HEK293 (cell line): Measurements from ENCODE around the gene STK4.
A peak's percentile ranks its signal among the peaks of the same experiment; 100 is the strongest.

Experiments used
- CTCF ChIA-PET: fragments of 350-600 bp; formaldehyde crosslinking; extraction: SDS; loops from one replicate; lab custom pipeline; 2021; ENCODE audit warnings: antibody characterized with exemption; lab: Yijun Ruan, JAX
- POLR2A ChIA-PET: fragments of 300-600 bp; formaldehyde crosslinking; extraction: SDS; loops from one replicate; lab custom pipeline; 2020; ENCODE audit warnings: antibody characterized with exemption, inconsistent platforms; lab: Yijun Ruan, JAX
- H3K27ac ChIP-seq: fragments of 200-500 bp; sonication (Bioruptor generic); 2 replicates; pipeline ENCODE4 v1.5.1; 2014; ENCODE audit warnings: low read depth, low read length, control low read depth, inconsistent platforms; ENCODE audit errors: extremely low read depth
- H3K36me3 ChIP-seq, 2 experiments: fragments of 200-500 bp in 1 of 2; sonication (Bioruptor generic) in 1 of 2; 1 replicate in 1 of 2; 2 replicates in 1 of 2; pipeline ENCODE4 v1.5.1; 2014 to 2017; ENCODE audit warnings: inconsistent platforms in 2 of 2, low read length in 2 of 2; ENCODE audit not compliant: control insufficient read depth in 2 of 2, insufficient read depth in 1 of 2
- H3K4me1 ChIP-seq: fragments of 200-500 bp; sonication (Bioruptor generic); 2 replicates; pipeline ENCODE4 v1.5.1; 2014; ENCODE audit warnings: mild to moderate bottlenecking, low read length, inconsistent platforms; ENCODE audit not compliant: control insufficient read depth, insufficient read depth
- H3K4me3 ChIP-seq: 2 replicates; pipeline ENCODE4 v1.5.1; 2011; ENCODE audit warnings: low read depth, mild to moderate bottlenecking, control low read depth, low read length, moderate library complexity
- H3K9me3 ChIP-seq: fragments of 200-500 bp; sonication (Bioruptor generic); 2 replicates; pipeline ENCODE4 v1.5.1; 2014; ENCODE audit warnings: low read depth, low read length, inconsistent platforms; ENCODE audit not compliant: control insufficient read depth, insufficient read depth
- HOXD13 ChIP-seq: sonication (generic); formaldehyde crosslinking; IDR thresholded peaks from 2 replicates; pipeline ENCODE4 v1.8.0; 2022; ENCODE audit warnings: missing genetic modification reagents, borderline replicate concordance
- KLF1 ChIP-seq: fragments of 450-650 bp; formaldehyde crosslinking; IDR thresholded peaks from 2 replicates; pipeline ENCODE4 v1.5.1; 2016; ENCODE audit warnings: missing biosample characterization, missing genetic modification characterization
- ZNF121 ChIP-seq: fragments of 450-650 bp; formaldehyde crosslinking; IDR thresholded peaks from 2 replicates; pipeline ENCODE4 v1.5.1; 2016; ENCODE audit warnings: missing biosample characterization, missing genetic modification characterization
- ZNF155 ChIP-seq: fragments of 450-650 bp; formaldehyde crosslinking; IDR thresholded peaks from 2 replicates; pipeline ENCODE4 v1.5.1; 2016; ENCODE audit warnings: missing biosample characterization, missing genetic modification characterization
- ZNF335 ChIP-seq: fragments of 450-650 bp; formaldehyde crosslinking; conservative IDR thresholded peaks from 2 replicates; pipeline ENCODE4 v1.5.1; 2016; ENCODE audit warnings: missing biosample characterization, missing genetic modification characterization
- ZNF350 ChIP-seq: fragments of 450-650 bp; formaldehyde crosslinking; IDR thresholded peaks from 2 replicates; pipeline ENCODE4 v1.5.0; 2017; ENCODE audit warnings: missing biosample characterization, mild to moderate bottlenecking, missing genetic modification characterization
- ZNF423 ChIP-seq: fragments of 450-650 bp; formaldehyde crosslinking; IDR thresholded peaks from 2 replicates; pipeline ENCODE4 v1.5.1; 2016; ENCODE audit warnings: missing biosample characterization, missing genetic modification characterization
- ZNF510 ChIP-seq: fragments of 450-650 bp; formaldehyde crosslinking; IDR thresholded peaks from 2 replicates; pipeline ENCODE4 v1.5.1; 2018; ENCODE audit warnings: mild to moderate bottlenecking, missing genetic modification characterization, missing biosample characterization; ENCODE audit not compliant: insufficient replicate concordance
- ZNF530 ChIP-seq: fragments of 450-650 bp; formaldehyde crosslinking; IDR thresholded peaks from 2 replicates; pipeline ENCODE4 v1.5.1; 2016; ENCODE audit warnings: low read depth, missing biosample characterization, missing genetic modification characterization
- ZNF623 ChIP-seq: fragments of 450-650 bp; formaldehyde crosslinking; IDR thresholded peaks from 2 replicates; pipeline ENCODE4 v1.5.1; 2016; ENCODE audit warnings: missing biosample characterization, missing genetic modification characterization
- ZNF664 ChIP-seq: fragments of 450-650 bp; formaldehyde crosslinking; IDR thresholded peaks from 2 replicates; pipeline ENCODE4 v1.5.1; 2016; ENCODE audit warnings: missing biosample characterization, missing genetic modification characterization
- ZSCAN16 ChIP-seq: fragments of 450-650 bp; formaldehyde crosslinking; IDR thresholded peaks from 2 replicates; pipeline ENCODE4 v1.5.1; 2016; ENCODE audit warnings: missing biosample characterization, missing genetic modification characterization
- TF ChIP-seq, protein P1 (sequence below): fragments of 450-650 bp; formaldehyde crosslinking; IDR thresholded peaks from 2 replicates; pipeline ENCODE4 v1.5.1; 2016; ENCODE audit warnings: missing biosample characterization, missing genetic modification characterization
- TF ChIP-seq, protein P2 (sequence below): fragments of 450-650 bp; formaldehyde crosslinking; IDR thresholded peaks from 2 replicates; pipeline ENCODE4 v1.5.1; 2016; ENCODE audit warnings: missing biosample characterization, missing genetic modification characterization
- TF ChIP-seq, protein P3 (sequence below): fragments of 450-650 bp; formaldehyde crosslinking; IDR thresholded peaks from 2 replicates; pipeline ENCODE4 v1.5.1; 2016; ENCODE audit warnings: missing biosample characterization, missing genetic modification characterization

Gene STK4

DNA sequence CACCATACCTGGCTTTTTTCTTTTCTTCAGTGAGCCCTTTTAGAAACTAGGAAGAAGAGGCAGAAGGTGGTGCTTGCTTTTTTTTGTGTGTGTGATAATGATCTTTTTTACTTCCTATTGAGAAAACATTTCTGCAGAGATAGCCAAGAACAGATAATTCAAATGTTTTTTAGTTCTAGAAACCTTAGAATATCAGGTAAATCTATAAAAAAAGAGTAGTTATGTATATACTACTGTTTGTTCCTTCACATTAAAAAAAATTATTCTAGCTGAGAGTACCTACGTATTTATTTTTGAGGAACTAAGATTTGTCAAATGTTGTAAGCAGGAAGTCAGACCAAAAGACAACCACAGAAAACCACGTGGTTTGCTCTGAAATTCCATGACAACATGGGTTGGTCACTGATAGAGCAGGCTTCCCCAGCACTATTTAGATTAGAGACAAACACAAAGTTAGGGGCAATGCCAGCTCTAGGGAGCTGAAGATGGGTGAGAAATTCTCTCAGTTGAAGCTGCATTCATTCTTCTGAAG lies 12.8 kb downstream of the STK4 start (continued):
- TF ChIP-seq ZNF423 (tag by site-specific recombination) (no peak), HOXD13 (CRISPR knock-in tag) (no peak), ZNF510 (tag by site-specific recombination) (no peak), ZNF664 (tag by site-specific recombination) (no peak), KLF1 (tag by site-specific recombination) (no peak), ZNF335 (no peak)
- TF ChIP-seq, protein P1, sequence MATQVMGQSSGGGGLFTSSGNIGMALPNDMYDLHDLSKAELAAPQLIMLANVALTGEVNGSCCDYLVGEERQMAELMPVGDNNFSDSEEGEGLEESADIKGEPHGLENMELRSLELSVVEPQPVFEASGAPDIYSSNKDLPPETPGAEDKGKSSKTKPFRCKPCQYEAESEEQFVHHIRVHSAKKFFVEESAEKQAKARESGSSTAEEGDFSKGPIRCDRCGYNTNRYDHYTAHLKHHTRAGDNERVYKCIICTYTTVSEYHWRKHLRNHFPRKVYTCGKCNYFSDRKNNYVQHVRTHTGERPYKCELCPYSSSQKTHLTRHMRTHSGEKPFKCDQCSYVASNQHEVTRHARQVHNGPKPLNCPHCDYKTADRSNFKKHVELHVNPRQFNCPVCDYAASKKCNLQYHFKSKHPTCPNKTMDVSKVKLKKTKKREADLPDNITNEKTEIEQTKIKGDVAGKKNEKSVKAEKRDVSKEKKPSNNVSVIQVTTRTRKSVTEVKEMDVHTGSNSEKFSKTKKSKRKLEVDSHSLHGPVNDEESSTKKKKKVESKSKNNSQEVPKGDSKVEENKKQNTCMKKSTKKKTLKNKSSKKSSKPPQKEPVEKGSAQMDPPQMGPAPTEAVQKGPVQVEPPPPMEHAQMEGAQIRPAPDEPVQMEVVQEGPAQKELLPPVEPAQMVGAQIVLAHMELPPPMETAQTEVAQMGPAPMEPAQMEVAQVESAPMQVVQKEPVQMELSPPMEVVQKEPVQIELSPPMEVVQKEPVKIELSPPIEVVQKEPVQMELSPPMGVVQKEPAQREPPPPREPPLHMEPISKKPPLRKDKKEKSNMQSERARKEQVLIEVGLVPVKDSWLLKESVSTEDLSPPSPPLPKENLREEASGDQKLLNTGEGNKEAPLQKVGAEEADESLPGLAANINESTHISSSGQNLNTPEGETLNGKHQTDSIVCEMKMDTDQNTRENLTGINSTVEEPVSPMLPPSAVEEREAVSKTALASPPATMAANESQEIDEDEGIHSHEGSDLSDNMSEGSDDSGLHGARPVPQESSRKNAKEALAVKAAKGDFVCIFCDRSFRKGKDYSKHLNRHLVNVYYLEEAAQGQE (tag by site-specific recombination) = no peak

DNA sequence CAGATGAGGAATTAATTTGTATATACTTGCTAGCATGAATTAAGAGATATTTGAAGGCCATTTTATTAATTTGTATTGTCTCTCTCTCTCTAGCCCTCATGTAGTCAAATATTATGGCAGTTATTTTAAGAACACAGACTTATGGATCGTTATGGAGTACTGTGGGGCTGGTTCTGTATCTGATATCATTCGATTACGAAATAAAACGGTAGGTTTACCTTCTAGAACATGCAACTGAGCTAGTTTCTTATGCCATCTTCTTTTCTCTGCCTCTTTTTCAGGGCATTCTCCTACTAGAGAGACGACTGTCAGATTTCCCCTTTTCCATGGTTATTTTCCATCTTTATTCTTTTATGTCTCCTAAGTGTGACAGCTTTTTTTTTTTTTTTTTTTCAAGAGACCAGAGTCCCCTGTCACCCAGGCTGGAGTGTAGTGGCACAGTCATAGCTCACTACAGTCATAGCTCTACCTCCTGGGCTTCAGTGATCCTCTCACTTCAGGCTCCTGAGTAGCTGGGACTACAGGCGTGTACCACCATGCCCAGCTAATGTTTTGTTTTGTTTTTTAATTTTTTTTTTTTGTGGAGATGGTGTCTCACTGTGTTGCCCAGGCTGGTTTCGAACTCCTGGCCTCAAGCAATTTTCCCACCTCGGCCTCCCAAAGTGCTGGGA lies 15.6 kb downstream of the STK4 start:
- TF ChIP-seq ZNF155 (tag by site-specific recombination) (no peak), ZSCAN16 (tag by site-specific recombination) (no peak), ZNF530 (tag by site-specific recombination) (no peak), ZNF423 (tag by site-specific recombination) (no peak), ZNF664 (tag by site-specific recombination) (no peak), ZNF623 (tag by site-specific recombination) (no peak)
- TF ChIP-seq, protein P2, sequence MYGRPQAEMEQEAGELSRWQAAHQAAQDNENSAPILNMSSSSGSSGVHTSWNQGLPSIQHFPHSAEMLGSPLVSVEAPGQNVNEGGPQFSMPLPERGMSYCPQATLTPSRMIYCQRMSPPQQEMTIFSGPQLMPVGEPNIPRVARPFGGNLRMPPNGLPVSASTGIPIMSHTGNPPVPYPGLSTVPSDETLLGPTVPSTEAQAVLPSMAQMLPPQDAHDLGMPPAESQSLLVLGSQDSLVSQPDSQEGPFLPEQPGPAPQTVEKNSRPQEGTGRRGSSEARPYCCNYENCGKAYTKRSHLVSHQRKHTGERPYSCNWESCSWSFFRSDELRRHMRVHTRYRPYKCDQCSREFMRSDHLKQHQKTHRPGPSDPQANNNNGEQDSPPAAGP (tag by site-specific recombination) = no peak
- TF ChIP-seq, protein P3, sequence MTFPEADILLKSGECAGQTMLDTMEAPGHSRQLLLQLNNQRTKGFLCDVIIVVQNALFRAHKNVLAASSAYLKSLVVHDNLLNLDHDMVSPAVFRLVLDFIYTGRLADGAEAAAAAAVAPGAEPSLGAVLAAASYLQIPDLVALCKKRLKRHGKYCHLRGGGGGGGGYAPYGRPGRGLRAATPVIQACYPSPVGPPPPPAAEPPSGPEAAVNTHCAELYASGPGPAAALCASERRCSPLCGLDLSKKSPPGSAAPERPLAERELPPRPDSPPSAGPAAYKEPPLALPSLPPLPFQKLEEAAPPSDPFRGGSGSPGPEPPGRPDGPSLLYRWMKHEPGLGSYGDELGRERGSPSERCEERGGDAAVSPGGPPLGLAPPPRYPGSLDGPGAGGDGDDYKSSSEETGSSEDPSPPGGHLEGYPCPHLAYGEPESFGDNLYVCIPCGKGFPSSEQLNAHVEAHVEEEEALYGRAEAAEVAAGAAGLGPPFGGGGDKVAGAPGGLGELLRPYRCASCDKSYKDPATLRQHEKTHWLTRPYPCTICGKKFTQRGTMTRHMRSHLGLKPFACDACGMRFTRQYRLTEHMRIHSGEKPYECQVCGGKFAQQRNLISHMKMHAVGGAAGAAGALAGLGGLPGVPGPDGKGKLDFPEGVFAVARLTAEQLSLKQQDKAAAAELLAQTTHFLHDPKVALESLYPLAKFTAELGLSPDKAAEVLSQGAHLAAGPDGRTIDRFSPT (tag by site-specific recombination) = no peak
- no peak overlapping the region for H3K27ac ChIP-seq
- H3K9me3 ChIP-seq = no peaks in the 10 kb centered on the region
- peaks cover 38 to 85% of the 10 kb centered on the region in 2 experiments for H3K36me3 ChIP-seq
- CTCF ChIA-PET = no interaction called here
- H3K4me1 ChIP-seq = no peaks in the 10 kb centered on the region
- POLR2A ChIA-PET = interaction anchor here (0.7 kb wide), 1 partner anchor 14 kb away, joined by 4 read pairs; no protein-coding TSS in a partner anchor
- H3K4me3 ChIP-seq = no peak overlapping the region

DNA sequence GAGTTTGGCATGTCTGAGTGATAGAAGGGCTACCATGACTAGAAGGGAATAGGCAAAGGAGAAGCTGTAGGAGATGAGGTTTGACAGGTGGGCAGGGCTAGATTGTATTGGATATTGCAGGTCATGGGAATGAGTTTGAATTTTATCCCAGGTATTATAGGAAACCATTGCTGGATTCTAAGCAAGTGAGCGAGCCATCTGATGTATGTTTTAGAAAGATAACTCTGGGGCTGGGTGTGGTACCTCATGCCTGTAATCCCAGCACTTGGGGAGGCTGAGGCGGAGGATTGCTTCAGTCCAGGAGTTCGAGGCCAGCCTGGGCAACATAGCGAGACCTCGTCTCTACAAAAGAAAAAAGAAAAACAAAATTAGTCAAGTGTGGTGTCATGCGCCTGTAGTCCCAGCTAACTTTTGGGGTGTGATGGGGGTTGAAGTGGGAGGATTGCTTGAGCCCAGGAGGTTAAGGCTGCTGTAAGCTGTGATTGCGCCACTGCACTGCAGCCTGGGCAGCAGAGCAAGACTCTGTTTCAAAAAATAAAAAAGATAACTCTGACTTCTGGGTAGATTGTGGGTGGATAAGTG lies 16.9 kb downstream of the STK4 start:
- POLR2A ChIA-PET = no interaction called here
- CTCF ChIA-PET = interaction anchor here (0.6 to 0.7 kb wide), 3 partner anchors 26 to 350 kb away, joined by 3 to 5 read pairs (median 3); no protein-coding TSS in a partner anchor
- peaks cover 46 to 87% of the 10 kb centered on the region in 2 experiments for H3K36me3 ChIP-seq

More for the DNA sequence above, 16.9 kb downstream of the STK4 start:
- H3K4me1 ChIP-seq = no peaks in the 10 kb centered on the region
- TF ChIP-seq ZNF350 (tag by site-specific recombination) (no peak), ZNF121 (0 out of 2 replicates have a peak, but pooled peaks have one; percentile 39)
- TF ChIP-seq, all 188 proteins: peak for 1
- Histone ChIP-seq H3K4me3 (no peak overlapping the region), H3K9me3 (no peaks in the 10 kb centered on the region), H3K27ac (no peak overlapping the region)
